Lung (tissue), 12 donors: ENCODE measurements around the gene HEXD. TPM values are rescaled to one million over a fixed set of nuclear protein-coding genes. Genes with fewer than 3 reads are reported as not detected.
"Not testable (repeated sequence)": the region's sequence is repeated elsewhere in the genome, so short reads cannot be mapped to it uniquely, and the experiment has no call there.

Experiments used
- ATAC-seq: fragments of 200-7000 bp; cut with Tn5 transposase; one replicate; pipeline ENCODE4 v1.9.1; 2020; ENCODE audit warnings: moderate number of reproducible peaks; ENCODE audit not compliant: insufficient read depth, low FRiP score
- DNase-seq, 3 donors: peaks; one replicate each; pipeline ENCODE4 v3.0.0-alpha.2; 2013 to 2017
- H3K27ac ChIP-seq, 2 donors: one replicate each; pipeline ENCODE4 v1.5.1; 2013; ENCODE audit warnings: mild to moderate bottlenecking in 2 of 2, moderate library complexity in 2 of 2, control low read depth in 1 of 2, inconsistent platforms in 1 of 2, low read depth in 1 of 2, low read length in 1 of 2
- H3K27me3 ChIP-seq, 3 donors: one replicate each; pipeline ENCODE4 v1.5.1; 2013; ENCODE audit warnings: low read length in 2 of 3; ENCODE audit not compliant: control insufficient read depth in 3 of 3, insufficient read depth in 3 of 3
- H3K36me3 ChIP-seq, 4 donors: one replicate each; pipeline ENCODE4 v1.5.1; 2013; ENCODE audit warnings: low read length in 4 of 4, mild to moderate bottlenecking in 1 of 4, moderate library complexity in 1 of 4; ENCODE audit not compliant: control insufficient read depth in 4 of 4, insufficient read depth in 4 of 4
- H3K4me1 ChIP-seq, 5 donors: one replicate each; pipeline ENCODE4 v1.5.1; 2013; ENCODE audit warnings: low read length in 5 of 5, mild to moderate bottlenecking in 2 of 5, moderate library complexity in 1 of 5; ENCODE audit not compliant: control insufficient read depth in 5 of 5, insufficient read depth in 5 of 5
- H3K4me3 ChIP-seq: one replicate; pipeline ENCODE4 v1.5.1; 2013; ENCODE audit warnings: mild to moderate bottlenecking, control low read depth, moderate library complexity
- H3K9ac ChIP-seq, 2 donors: one replicate each; pipeline ENCODE4 v1.5.1; 2013; ENCODE audit warnings: low read length in 2 of 2, control low read depth in 1 of 2; ENCODE audit not compliant: insufficient read depth in 1 of 2
- H3K9me3 ChIP-seq, 4 donors: one replicate each; pipeline ENCODE4 v1.5.1; 2013; ENCODE audit warnings: low read length in 3 of 4, mild to moderate bottlenecking in 1 of 4, moderate library complexity in 1 of 4; ENCODE audit not compliant: control insufficient read depth in 4 of 4, insufficient read depth in 3 of 4
- CTCF ChIP-seq: IDR thresholded peaks from 2 replicates; pipeline ENCODE4 v1.5.1; 2012; ENCODE audit warnings: mild to moderate bottlenecking; ENCODE audit errors: control extremely low read depth, extremely low read depth
- WGBS, 2 donors: extraction: QIAGEN DNeasy Blood & Tissue Kit; methylation state at CpG; one replicate each; pipeline ENCODE4 v1.1.7; 2013; 5-methylcytosine and 5-hydroxymethylcytosine counted together
- polyA plus RNA-seq, 2 donors: library from polyadenylated mRNA; stranded (reverse); fragments of 200-250 nt; gene quantifications; one replicate each; pipeline ENCODE4 v1.2.1, GENCODE V29; 2013
- total RNA-seq, 2 donors: library from RNA; depleted of rRNA in 1 of 2; stranded (reverse); fragments of >200 nt in 1 of 2; gene quantifications; one replicate each; pipeline ENCODE4 v1.2.1, GENCODE V29; 2014 to 2021
- donor health status: control.
- donor health status: control.
- donor health status: Bipolar disorder and iron deficiency.
- donor health status: healthy.
- donor health status: DM: yes; HTN: yes; CAD: no.

HEXD gene
- total and polyA plus RNA-seq, 4 donors: 28.4 to 57.3 (median 37.4) TPM

- DNase-seq (peak in 1 of 3 donors; percentile 20), ATAC-seq (no peak)
- WGBS, 2 donors: 60 to 75% methylated on average over 23 of the region's 23 CpGs
- Histone ChIP-seq H3K9ac (no peak overlapping the region), H3K4me3 (no peak overlapping the region), H3K27me3 (peaks cover 14 to 26% (median 15%) of the 10 kb centered on the region in 3 donors), H3K27ac (no peak overlapping the region), H3K36me3 (no peaks in the 10 kb centered on the region), H3K4me1 (peaks cover 0 to 9% (median 2%) of the 10 kb centered on the region in 5 donors), H3K9me3 (no peaks in the 10 kb centered on the region)
- TF ChIP-seq CTCF: no peak
These were observed 37.1 kb upstream of the HEXD start for GRCh38 chr17:82380860-82381702.

DNA sequence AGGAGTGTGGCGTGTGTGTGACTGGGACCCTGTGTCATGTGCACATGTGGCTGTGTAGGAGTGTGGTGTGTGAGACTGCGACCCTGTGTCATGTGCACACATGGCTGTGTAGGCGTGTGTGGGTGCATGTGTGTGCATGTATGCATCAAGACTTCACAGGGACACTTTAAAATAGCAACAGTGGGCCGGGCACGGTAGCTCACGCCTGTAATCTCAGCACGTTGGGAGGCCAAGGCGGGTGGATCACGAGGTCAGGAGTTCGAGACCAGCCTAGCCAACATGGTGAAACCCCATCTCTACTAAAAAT, 36.5 kb upstream of the HEXD start:
- H3K9me3 ChIP-seq, H3K4me3 ChIP-seq, ATAC-seq, H3K27ac ChIP-seq, H3K36me3 ChIP-seq, H3K9ac ChIP-seq, DNase-seq: not testable (repeated sequence)
- WGBS, 2 donors: 77 to 84% methylated on average over 10 of the region's 10 CpGs
- Histone ChIP-seq H3K27me3 (peaks cover 11 to 22% (median 14%) of the 10 kb centered on the region in 3 donors), H3K4me1 (peaks cover 0 to 13% (median 4%) of the 10 kb centered on the region in 5 donors)

DNA sequence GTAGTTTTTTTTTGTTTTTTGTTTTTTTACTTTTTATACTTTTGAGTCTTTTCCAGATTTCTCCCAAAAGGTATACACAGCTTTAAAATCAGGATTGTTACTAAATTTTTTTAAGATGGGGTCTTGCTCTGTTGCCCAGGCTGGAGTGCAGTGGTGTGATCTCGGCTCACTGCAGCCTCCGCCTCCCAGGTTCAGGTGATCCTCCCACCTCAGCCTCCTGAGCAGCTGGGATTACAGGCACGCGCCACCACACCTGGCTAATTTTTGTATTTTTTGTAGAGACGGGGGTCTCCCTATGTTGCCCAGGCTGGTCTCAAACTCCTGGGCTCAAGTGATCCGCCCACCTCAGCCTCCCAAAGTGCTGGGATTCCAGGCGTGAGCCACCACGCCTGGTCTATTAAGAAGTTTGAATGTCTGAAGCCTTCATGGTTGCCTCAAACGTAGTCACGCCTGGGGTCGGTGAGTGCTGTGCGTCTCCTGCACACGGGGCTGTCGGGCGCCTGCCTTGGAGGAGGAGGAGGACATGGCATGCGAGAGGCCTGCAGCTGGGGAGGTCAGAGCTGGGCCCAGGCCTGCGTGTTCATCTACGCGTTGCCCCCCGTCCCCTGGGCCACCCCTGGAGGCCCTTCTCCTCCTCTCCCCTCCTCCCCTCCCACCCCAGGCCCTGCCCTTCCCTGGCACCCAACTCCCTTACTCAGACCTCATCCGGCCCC, 35.8 kb upstream of the HEXD start:
- not testable (repeated sequence) for H3K27ac ChIP-seq, ATAC-seq, H3K4me3 ChIP-seq, DNase-seq, H3K36me3 ChIP-seq, H3K9ac ChIP-seq, H3K9me3 ChIP-seq
- 85% methylated on average over 19 to 21 of the region's 21 CpGs for WGBS, 2 donors
- Histone ChIP-seq H3K4me1 (peaks cover 0 to 20% (median 5%) of the 10 kb centered on the region in 5 donors), H3K27me3 (peaks cover 11 to 22% (median 14%) of the 10 kb centered on the region in 3 donors)

- H3K27me3 ChIP-seq: peaks cover 10 to 22% (median 14%) of the 10 kb centered on the region in 3 donors
- no peak for DNase-seq
- H3K27ac ChIP-seq: no peak overlapping the region
- H3K36me3 ChIP-seq: no peaks in the 10 kb centered on the region
- H3K4me1 ChIP-seq: peaks cover 0 to 23% (median 5%) of the 10 kb centered on the region in 5 donors
- TF ChIP-seq CTCF: no peak
- no peak for ATAC-seq
- H3K4me3 ChIP-seq: no peak overlapping the region
- no peaks in the 10 kb centered on the region for H3K9me3 ChIP-seq
- 73 to 86% methylated on average over 11 of the region's 11 CpGs for WGBS, 2 donors
- H3K9ac ChIP-seq: no peak overlapping the region
These were observed 35.3 kb upstream of the HEXD start for GRCh38 chr17:82382933-82383255.
